H1 (cell line): ENCODE data around the gene HK1.

Experiments used
- EP300 ChIP-seq, 2 experiments: IDR thresholded peaks; 1 replicate in 1 of 2; 2 replicates in 1 of 2; pipeline ENCODE4 v1.6.1; 2011 to 2012; ENCODE audit warnings: low read depth in 2 of 2, low read length in 2 of 2, mild to moderate bottlenecking in 2 of 2, borderline replicate concordance in 1 of 2, inconsistent platforms in 1 of 2, moderate library complexity in 1 of 2
- RAD21 ChIP-seq, 2 experiments: IDR thresholded peaks in 1 of 2; conservative IDR thresholded peaks in 1 of 2; 2 replicates each; pipeline ENCODE4 v1.6.1; 2011; ENCODE audit warnings: low read depth in 2 of 2, low read length in 2 of 2, improper control_type of control experiment in 1 of 2, inconsistent platforms in 1 of 2, mild to moderate bottlenecking in 1 of 2, moderate library complexity in 1 of 2

DNA sequence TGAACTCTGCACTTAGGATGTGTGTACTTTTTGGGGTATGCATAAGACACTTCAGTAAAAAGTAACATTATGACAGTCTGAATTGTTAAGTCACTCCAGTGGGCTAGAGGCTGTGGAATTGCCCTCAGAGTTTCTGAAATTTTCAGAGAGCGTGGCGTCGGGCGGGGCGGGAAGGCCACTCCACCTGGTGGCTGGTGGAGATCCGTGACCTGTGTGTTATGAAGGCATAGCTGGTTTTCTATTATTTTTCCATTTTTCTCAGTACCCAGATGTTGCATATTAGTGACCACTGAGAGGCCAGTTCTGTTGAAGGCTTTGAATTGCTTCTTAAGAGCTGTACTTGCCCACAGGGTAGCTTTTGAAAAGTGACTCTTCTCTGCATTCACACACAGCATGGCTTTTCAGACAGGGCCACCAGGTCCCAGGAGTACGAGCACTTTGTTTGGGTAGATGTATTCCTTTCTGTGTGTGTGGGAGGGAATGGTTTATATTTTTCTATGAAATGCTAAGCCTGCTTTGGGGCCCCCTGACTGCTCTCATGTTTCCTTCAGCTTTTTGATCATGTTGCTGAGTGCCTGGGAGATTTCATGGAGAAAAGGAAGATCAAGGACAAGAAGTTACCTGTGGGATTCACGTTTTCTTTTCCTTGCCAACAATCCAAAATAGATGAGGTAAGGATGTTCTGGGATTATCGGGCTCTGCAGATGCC, 86.1 kb downstream of the HK1 start:
- TF ChIP-seq EP300 (IDR thresholded peaks at IDR 0.05; ENCODE audit: borderline replicate concordance in 1 of 2, low read depth in 2 of 2, low read length in 2 of 2) = no peak
- peak in 1 of 2 experiments; percentile 5; a peak in 1 of 4 replicates for TF ChIP-seq RAD21 (IDR thresholded peaks at IDR 0.05 in 1 of 2, conservative IDR thresholded peaks at IDR 0.05 in 1 of 2; ENCODE audit: low read depth in 2 of 2, low read length in 2 of 2)
